Islet of Langerhans (tissue), 1 donor: ENCODE data around the gene TUBB1.
"Not testable (repeated sequence)": the region's sequence is repeated elsewhere in the genome, so short reads cannot be mapped to it uniquely, and the experiment has no call there.

ENCODE experiments used
- FAIRE-seq: peaks from one replicate; lab custom pipeline; 2011; peaks lifted over from hg19 to GRCh38; lab: Jason Lieb, UNC

The TUBB1 gene

GRCh38 chr20:59006167-59006863 lies 12.9 kb upstream of the TUBB1 start:
- no peak for FAIRE-seq

GRCh38 chr20:59006864-59007664 lies 12.2 kb upstream of the TUBB1 start, which contains the start of gene CTSZ:
Gene CTSZ (minus strand): TSS chr20:59007254. CDS start chr20:59007128, 126 bp downstream.
- no peak for FAIRE-seq

- no peak for FAIRE-seq
These were observed 11.3 kb upstream of the TUBB1 start for GRCh38 chr20:59007665-59008511.

- FAIRE-seq = no peak
These were observed 10.4 kb upstream of the TUBB1 start for GRCh38 chr20:59008715-59009336.

GRCh38 chr20:59010321-59010994 lies 8.8 kb upstream of the TUBB1 start:
- FAIRE-seq = no peak

GRCh38 chr20:59010995-59011873 lies 8.0 kb upstream of the TUBB1 start:
- no peak for FAIRE-seq

- not testable (repeated sequence) for FAIRE-seq
These were observed 7.4 kb upstream of the TUBB1 start for GRCh38 chr20:59011874-59012157.

GRCh38 chr20:59013031-59013951 lies 5.9 kb upstream of the TUBB1 start:
- FAIRE-seq = no peak

- FAIRE-seq = no peak
These were observed 5.1 kb upstream of the TUBB1 start for GRCh38 chr20:59013959-59014608.

GRCh38 chr20:59014680-59015389 lies 4.4 kb upstream of the TUBB1 start:
- no peak for FAIRE-seq

- no peak for FAIRE-seq
These were observed 3.8 kb upstream of the TUBB1 start for GRCh38 chr20:59015411-59015810.

GRCh38 chr20:59015812-59016711 lies 3.2 kb upstream of the TUBB1 start:
- FAIRE-seq = no peak

GRCh38 chr20:59016795-59017492 lies 2.3 kb upstream of the TUBB1 start:
- FAIRE-seq = no peak

GRCh38 chr20:59017493-59018231 lies 1.6 kb upstream of the TUBB1 start:
- no peak for FAIRE-seq

- FAIRE-seq = no peak
These were observed 412 bp upstream of the TUBB1 start for GRCh38 chr20:59018817-59019216.

- no peak for FAIRE-seq
These were observed 1.8 kb downstream of the TUBB1 start for GRCh38 chr20:59020938-59021551.
